OCI-LY1 (cell line): ENCODE measurements around the gene EIF3L.

ENCODE experiments used
- H2AFZ ChIP-seq: fragments of 200-600 bp; sonication (generic), shearing (Covaris generic); 2 replicates; pipeline ENCODE4 v1.6.0; 2014; ENCODE audit warnings: antibody characterized with exemption, mild to moderate bottlenecking, low read length
- H3F3A ChIP-seq: fragments of 200-600 bp; sonication (generic), shearing (Covaris generic); 2 replicates; pipeline ENCODE4 v1.6.0; 2014; ENCODE audit warnings: mild to moderate bottlenecking, antibody characterized with exemption, low read length, moderate library complexity; ENCODE audit not compliant: insufficient read depth
- H3K27ac ChIP-seq: fragments of 200-600 bp; sonication (generic); 2 replicates; pipeline ENCODE4 v1.5.1; 2014; ENCODE audit warnings: low read length, mixed run types, mild to moderate bottlenecking, low read depth; ENCODE audit not compliant: poor library complexity, severe bottlenecking
- H3K27me3 ChIP-seq: fragments of 200-600 bp; sonication (generic); 2 replicates; pipeline ENCODE4 v1.6.0; 2014; ENCODE audit warnings: antibody characterized with exemption, mild to moderate bottlenecking, low read length, moderate library complexity; ENCODE audit not compliant: insufficient read depth
- H3K36me3 ChIP-seq: fragments of 200-600 bp; sonication (generic); 2 replicates; pipeline ENCODE4 v1.6.1; 2014; ENCODE audit warnings: mild to moderate bottlenecking, antibody characterized with exemption, low read length, moderate library complexity, mixed read lengths; ENCODE audit not compliant: insufficient read depth
- H3K4me1 ChIP-seq: fragments of 200-600 bp; sonication (generic); 2 replicates; pipeline ENCODE4 v1.5.1; 2014; ENCODE audit warnings: mild to moderate bottlenecking, low read length, moderate library complexity; ENCODE audit not compliant: insufficient read depth, severe bottlenecking
- H3K4me2 ChIP-seq: fragments of 200-600 bp; sonication (generic), shearing (Covaris generic); 2 replicates; pipeline ENCODE4 v1.6.1; 2014; ENCODE audit warnings: low read length
- H3K4me3 ChIP-seq: fragments of 200-600 bp; sonication (generic); 2 replicates; pipeline ENCODE4 v1.5.1; 2014; ENCODE audit warnings: low read length, low read depth, mild to moderate bottlenecking, mixed read lengths; ENCODE audit not compliant: poor library complexity, severe bottlenecking
- H3K79me2 ChIP-seq: fragments of 200-600 bp; shearing (Covaris generic); 2 replicates; pipeline ENCODE4 v1.6.1; 2016; ENCODE audit warnings: mixed run types, low read length, mixed read lengths; ENCODE audit not compliant: insufficient read depth
- H3K9ac ChIP-seq: fragments of 200-600 bp; sonication (generic), shearing (Covaris generic); 2 replicates; pipeline ENCODE4 v1.6.1; 2014; ENCODE audit warnings: mild to moderate bottlenecking, low read length, mixed read lengths
- H3K9me2 ChIP-seq: fragments of 200-600 bp; sonication (generic), shearing (Covaris generic); 2 replicates; pipeline ENCODE4 v1.6.1; 2014; ENCODE audit warnings: low read depth, mild to moderate bottlenecking, low read length, mixed read lengths
- H3K9me3 ChIP-seq: fragments of 200-600 bp; shearing (Covaris generic); 2 replicates; pipeline ENCODE4 v1.6.1; 2014; ENCODE audit warnings: low read length, mixed read lengths
- H4K20me1 ChIP-seq: fragments of 200-600 bp; sonication (generic), shearing (Covaris generic); 2 replicates; pipeline ENCODE4 v1.6.0; 2016; ENCODE audit warnings: mild to moderate bottlenecking, low read length; ENCODE audit not compliant: insufficient read depth
- EZH2 ChIP-seq: fragments of 200-600 bp; sonication (generic), shearing (Covaris generic); IDR thresholded peaks from 2 replicates; pipeline ENCODE4 v1.8.0; 2017; ENCODE audit warnings: borderline replicate concordance, mixed run types, mild to moderate bottlenecking, antibody characterized with exemption, low read length, moderate library complexity, mixed read lengths
- TF ChIP-seq, protein P1 (sequence below): fragments of 200-600 bp; sonication (generic), shearing (Covaris generic); IDR thresholded peaks from 2 replicates; pipeline ENCODE4 v1.5.1; 2017; ENCODE audit warnings: mild to moderate bottlenecking, antibody characterized with exemption, low read length, moderate library complexity, mixed read lengths

EIF3L gene

GRCh38 chr22:37850801-37851200 lies 1.6 kb downstream of the EIF3L start:
- H2AFZ ChIP-seq, result no peak overlapping the region
- H3F3A ChIP-seq, result no peaks in the 10 kb centered on the region
- no peak for TF ChIP-seq EZH2
- TF ChIP-seq, protein P1, sequence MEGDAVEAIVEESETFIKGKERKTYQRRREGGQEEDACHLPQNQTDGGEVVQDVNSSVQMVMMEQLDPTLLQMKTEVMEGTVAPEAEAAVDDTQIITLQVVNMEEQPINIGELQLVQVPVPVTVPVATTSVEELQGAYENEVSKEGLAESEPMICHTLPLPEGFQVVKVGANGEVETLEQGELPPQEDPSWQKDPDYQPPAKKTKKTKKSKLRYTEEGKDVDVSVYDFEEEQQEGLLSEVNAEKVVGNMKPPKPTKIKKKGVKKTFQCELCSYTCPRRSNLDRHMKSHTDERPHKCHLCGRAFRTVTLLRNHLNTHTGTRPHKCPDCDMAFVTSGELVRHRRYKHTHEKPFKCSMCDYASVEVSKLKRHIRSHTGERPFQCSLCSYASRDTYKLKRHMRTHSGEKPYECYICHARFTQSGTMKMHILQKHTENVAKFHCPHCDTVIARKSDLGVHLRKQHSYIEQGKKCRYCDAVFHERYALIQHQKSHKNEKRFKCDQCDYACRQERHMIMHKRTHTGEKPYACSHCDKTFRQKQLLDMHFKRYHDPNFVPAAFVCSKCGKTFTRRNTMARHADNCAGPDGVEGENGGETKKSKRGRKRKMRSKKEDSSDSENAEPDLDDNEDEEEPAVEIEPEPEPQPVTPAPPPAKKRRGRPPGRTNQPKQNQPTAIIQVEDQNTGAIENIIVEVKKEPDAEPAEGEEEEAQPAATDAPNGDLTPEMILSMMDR, result no peak
- H4K20me1 ChIP-seq, result no peaks in the 10 kb centered on the region
- peak overlapping the region; percentile 100 for H3K4me2 ChIP-seq
- peaks cover 53% of the 10 kb centered on the region for H3K36me3 ChIP-seq
- H3K4me1 ChIP-seq, result peaks cover 24% of the 10 kb centered on the region
- no peaks in the 10 kb centered on the region for H3K9me2 ChIP-seq
- no peaks in the 10 kb centered on the region for H3K27me3 ChIP-seq
- H3K9ac ChIP-seq, result peak overlapping the region; percentile 95; the same call in 1 of the 2 replicates
- H3K9me3 ChIP-seq, result no peaks in the 10 kb centered on the region
- no peak overlapping the region for H3K27ac ChIP-seq
- peak overlapping the region; percentile 95 for H3K4me3 ChIP-seq
- H3K79me2 ChIP-seq, result peaks cover 21% of the 10 kb centered on the region

- Histone ChIP-seq H3K79me2 (peaks cover 21% of the 10 kb centered on the region), H3K9ac (no peak overlapping the region), H3K4me3 (no peak overlapping the region), H3K27ac (no peak overlapping the region), H3K4me1 (peaks cover 24% of the 10 kb centered on the region), H3K27me3 (no peaks in the 10 kb centered on the region), H3K4me2 (no peak overlapping the region), H4K20me1 (no peaks in the 10 kb centered on the region), H3F3A (no peaks in the 10 kb centered on the region), H3K36me3 (peaks cover 53% of the 10 kb centered on the region), H3K9me3 (no peaks in the 10 kb centered on the region), H2AFZ (no peak overlapping the region), H3K9me2 (no peaks in the 10 kb centered on the region)
- TF ChIP-seq, protein P1, result no peak
- TF ChIP-seq EZH2, result no peak
Measured at GRCh38 chr22:37852418-37852817, 3.2 kb downstream of the EIF3L start.

GRCh38 chr22:37854946-37855345 lies 5.7 kb downstream of the EIF3L start:
- no peak overlapping the region for H3K9ac ChIP-seq
- peaks cover 15% of the 10 kb centered on the region for H3K79me2 ChIP-seq
- no peaks in the 10 kb centered on the region for H3K27me3 ChIP-seq
- H3K4me3 ChIP-seq, result no peak overlapping the region
- no peak overlapping the region for H3K27ac ChIP-seq
- TF ChIP-seq, protein P1, result no peak
- TF ChIP-seq EZH2, result no peak
- H3K36me3 ChIP-seq, result peaks cover 73% of the 10 kb centered on the region
- no peaks in the 10 kb centered on the region for H4K20me1 ChIP-seq
- H3K9me2 ChIP-seq, result no peaks in the 10 kb centered on the region
- H3K4me1 ChIP-seq, result peaks cover 9% of the 10 kb centered on the region
- H2AFZ ChIP-seq, result no peak overlapping the region
- H3K4me2 ChIP-seq, result no peak overlapping the region
- no peaks in the 10 kb centered on the region for H3K9me3 ChIP-seq
- H3F3A ChIP-seq, result no peaks in the 10 kb centered on the region
